HepG2 (cell line): ENCODE measurements around the gene TRIP6. TPM values are rescaled to one million over a fixed set of nuclear protein-coding genes. Genes with fewer than 3 reads are reported as not detected.
A peak's percentile ranks its signal among the peaks of the same experiment; 100 is the strongest.

Experiments used
- ARHGAP35 ChIP-seq: sonication (generic); formaldehyde crosslinking; IDR thresholded peaks from 2 replicates; pipeline ENCODE4 v1.9.0; 2022; ENCODE audit warnings: mild to moderate bottlenecking, inconsistent platforms, moderate library complexity, missing genetic modification reagents, borderline replicate concordance
- FOXC1 ChIP-seq: sonication (generic); formaldehyde crosslinking; IDR thresholded peaks from 2 replicates; pipeline ENCODE4 v1.8.0; 2022; ENCODE audit warnings: mild to moderate bottlenecking, missing genetic modification reagents, borderline replicate concordance
- GATAD1 ChIP-seq: IDR thresholded peaks from 2 replicates; pipeline ENCODE4 v1.6.1; 2016; ENCODE audit warnings: missing genetic modification reagents, missing compliant biosample characterization
- MYC ChIP-seq: sonication (generic); formaldehyde crosslinking; IDR thresholded peaks from 2 replicates; pipeline ENCODE4 v1.9.0; 2021; ENCODE audit warnings: missing genetic modification reagents, borderline replicate concordance
- NFYC ChIP-seq: IDR thresholded peaks from 2 replicates; pipeline ENCODE4 v1.6.1; 2016; ENCODE audit warnings: missing genetic modification reagents, missing compliant biosample characterization
- ZFP36L2 ChIP-seq: sonication (generic); formaldehyde crosslinking; IDR thresholded peaks from 2 replicates; pipeline ENCODE4 v1.4.0; 2020; ENCODE audit warnings: missing genetic modification reagents
- ZFX ChIP-seq: sonication (generic); formaldehyde crosslinking; IDR thresholded peaks from 2 replicates; pipeline ENCODE4 v1.4.0; 2020; ENCODE audit warnings: mild to moderate bottlenecking, low read depth, missing genetic modification reagents, moderate library complexity
- ZNF331 ChIP-seq: sonication (generic); formaldehyde crosslinking; IDR thresholded peaks from 2 replicates; pipeline ENCODE4 v1.4.0; 2020; ENCODE audit warnings: missing genetic modification reagents
- ZNF343 ChIP-seq: sonication (generic); formaldehyde crosslinking; IDR thresholded peaks from 2 replicates; pipeline ENCODE4 v1.4.0; 2020; ENCODE audit warnings: mild to moderate bottlenecking, missing genetic modification reagents
- ZSCAN20 ChIP-seq: sonication (generic); formaldehyde crosslinking; IDR thresholded peaks from 2 replicates; pipeline ENCODE4 v1.4.0; 2020; ENCODE audit warnings: missing genetic modification reagents, mild to moderate bottlenecking, borderline replicate concordance
- polyA plus RNA-seq, 8 experiments: library from polyadenylated mRNA; depleted of rRNA in 3 of 8; stranded (reverse) in 7 of 8; unstranded in 1 of 8; fragments of >200 nt; fragmentation: Illumina TruSeq in 4 of 8; extraction: Trizol in 4 of 8; gene quantifications; 2 replicates each; pipeline versions ENCODE4 v1.2.1 to v1.2.3, GENCODE V29; 2011 to 2016; ENCODE audit warnings: low read depth in 4 of 8, missing spikeins in 1 of 8, mixed read lengths in 1 of 8; ENCODE audit not compliant: insufficient read depth in 1 of 8
- total RNA-seq, 5 experiments: library from RNA; depleted of rRNA; stranded (reverse); fragments of >200 nt; fragmentation: Illumina TruSeq; extraction: Trizol; gene quantifications; 2 replicates each; pipeline ENCODE4 v1.2.3, GENCODE V29; 2016; ENCODE audit warnings: low read depth in 1 of 5
- TF ChIP-seq, protein P1 (sequence below): sonication (generic); formaldehyde crosslinking; IDR thresholded peaks from 2 replicates; pipeline ENCODE4 v1.4.0; 2020; ENCODE audit warnings: missing genetic modification reagents, borderline replicate concordance
- TF ChIP-seq, protein P2 (sequence below): sonication (generic); formaldehyde crosslinking; conservative IDR thresholded peaks from 2 replicates; pipeline ENCODE4 v1.8.0; 2022; ENCODE audit warnings: mild to moderate bottlenecking, moderate library complexity, missing genetic modification reagents
- TF ChIP-seq, protein P3 (sequence below): sonication (generic); formaldehyde crosslinking; IDR thresholded peaks from 2 replicates; pipeline ENCODE4 v1.8.0; 2022; ENCODE audit warnings: mild to moderate bottlenecking, missing genetic modification reagents
- TF ChIP-seq, protein P4 (sequence below): sonication (generic); formaldehyde crosslinking; IDR thresholded peaks from 2 replicates; pipeline ENCODE4 v1.4.0; 2020; ENCODE audit warnings: low read depth, missing genetic modification reagents
- TF ChIP-seq, protein P5 (sequence below), 2 experiments: sonication (generic) in 1 of 2; formaldehyde crosslinking in 1 of 2; IDR thresholded peaks; 2 replicates each; pipeline versions ENCODE4 v1.4.0 to v1.6.1; 2018 to 2020; ENCODE audit warnings: missing genetic modification reagents in 2 of 2, borderline replicate concordance in 1 of 2, low read depth in 1 of 2, mild to moderate bottlenecking in 1 of 2, missing biosample characterization in 1 of 2
- TF ChIP-seq, protein P6 (sequence below): sonication (generic); formaldehyde crosslinking; IDR thresholded peaks from 2 replicates; pipeline ENCODE4 v1.4.0; 2020; ENCODE audit warnings: missing genetic modification reagents

The TRIP6 gene
- total and polyA plus RNA-seq, 2 of the 13 experiments (the other 11 are each of a cell fraction or from before 2014, with no cell fraction given): 0.34 to 0.38 TPM

DNA sequence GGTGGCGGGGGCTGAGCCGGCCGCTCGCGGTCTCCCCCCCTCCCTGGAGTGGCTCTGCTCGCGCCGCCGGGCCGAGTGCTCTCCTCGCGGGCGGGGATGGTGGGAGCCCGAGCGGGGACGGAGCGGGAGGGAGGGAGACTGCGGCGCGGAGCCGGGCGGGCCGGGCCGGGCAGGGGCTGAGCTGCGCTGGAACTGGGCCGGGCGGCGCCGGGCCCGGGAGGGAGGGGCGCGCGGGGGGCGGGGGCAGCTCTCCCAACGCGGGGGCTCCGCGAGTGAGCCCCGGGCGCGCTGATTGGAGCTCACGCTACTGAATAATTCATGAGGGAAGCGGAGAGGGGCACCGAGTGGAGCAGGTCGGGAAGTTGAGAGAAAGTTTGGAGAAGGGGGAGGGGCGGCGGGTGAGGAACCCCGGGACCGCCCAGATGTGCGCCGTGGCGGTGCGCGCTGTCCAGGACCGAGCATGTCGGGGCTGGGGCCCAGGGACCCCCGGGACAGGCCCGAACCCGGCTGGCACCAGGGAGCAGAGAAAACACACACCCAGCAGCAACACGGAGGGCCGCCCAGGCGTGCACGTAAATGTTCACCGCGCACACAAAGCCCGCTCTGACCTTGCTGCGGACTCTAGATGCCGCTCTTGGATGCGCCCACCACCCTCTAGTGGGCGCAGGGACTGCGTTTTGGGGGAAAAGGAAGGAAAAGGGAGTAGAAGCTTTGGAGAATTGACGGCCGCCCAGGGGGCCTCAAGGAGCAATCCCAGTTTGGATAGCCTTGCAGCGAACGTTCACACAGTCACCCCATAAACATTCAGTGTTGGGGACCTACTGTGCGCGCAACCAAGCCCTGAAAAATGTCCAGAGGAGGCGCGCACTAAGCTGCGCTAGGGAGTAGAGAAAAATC lies 39.6 kb upstream of the TRIP6 start, which contains the start of gene EPHB4 (continued):
- TF ChIP-seq FOXC1 (CRISPR knock-in tag) (no peak), ZNF343 (CRISPR knock-in tag) (no peak), ZSCAN20 (CRISPR knock-in tag) (0 out of 2 replicates have a peak, but pooled peaks have one; percentile 31), ZFX (CRISPR knock-in tag) (peak; percentile 86), GATAD1 (CRISPR knock-in tag) (peak; percentile 48; the same call in 1 of the 2 replicates), ARHGAP35 (CRISPR knock-in tag) (peak; percentile 53; the same call in 1 of the 2 replicates), NFYC (CRISPR knock-in tag) (peak; percentile 58; the same call in 1 of the 2 replicates), ZNF331 (CRISPR knock-in tag) (peak; percentile 54; the same call in 1 of the 2 replicates), ZFP36L2 (CRISPR knock-in tag) (no peak), MYC (CRISPR knock-in tag) (peak; percentile 65; the same call in 1 of the 2 replicates)
- TF ChIP-seq, protein P1, sequence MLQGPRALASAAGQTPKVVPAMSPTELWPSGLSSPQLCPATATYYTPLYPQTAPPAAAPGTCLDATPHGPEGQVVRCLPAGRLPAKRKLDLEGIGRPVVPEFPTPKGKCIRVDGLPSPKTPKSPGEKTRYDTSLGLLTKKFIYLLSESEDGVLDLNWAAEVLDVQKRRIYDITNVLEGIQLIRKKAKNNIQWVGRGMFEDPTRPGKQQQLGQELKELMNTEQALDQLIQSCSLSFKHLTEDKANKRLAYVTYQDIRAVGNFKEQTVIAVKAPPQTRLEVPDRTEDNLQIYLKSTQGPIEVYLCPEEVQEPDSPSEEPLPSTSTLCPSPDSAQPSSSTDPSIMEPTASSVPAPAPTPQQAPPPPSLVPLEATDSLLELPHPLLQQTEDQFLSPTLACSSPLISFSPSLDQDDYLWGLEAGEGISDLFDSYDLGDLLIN: peak; percentile 50; the same call in 1 of the 2 replicates
- TF ChIP-seq, protein P2, sequence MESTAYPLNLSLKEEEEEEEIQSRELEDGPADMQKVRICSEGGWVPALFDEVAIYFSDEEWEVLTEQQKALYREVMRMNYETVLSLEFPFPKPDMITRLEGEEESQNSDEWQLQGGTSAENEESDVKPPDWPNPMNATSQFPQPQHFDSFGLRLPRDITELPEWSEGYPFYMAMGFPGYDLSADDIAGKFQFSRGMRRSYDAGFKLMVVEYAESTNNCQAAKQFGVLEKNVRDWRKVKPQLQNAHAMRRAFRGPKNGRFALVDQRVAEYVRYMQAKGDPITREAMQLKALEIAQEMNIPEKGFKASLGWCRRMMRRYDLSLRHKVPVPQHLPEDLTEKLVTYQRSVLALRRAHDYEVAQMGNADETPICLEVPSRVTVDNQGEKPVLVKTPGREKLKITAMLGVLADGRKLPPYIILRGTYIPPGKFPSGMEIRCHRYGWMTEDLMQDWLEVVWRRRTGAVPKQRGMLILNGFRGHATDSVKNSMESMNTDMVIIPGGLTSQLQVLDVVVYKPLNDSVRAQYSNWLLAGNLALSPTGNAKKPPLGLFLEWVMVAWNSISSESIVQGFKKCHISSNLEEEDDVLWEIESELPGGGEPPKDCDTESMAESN: peak; percentile 40; the same call in 1 of the 2 replicates
- TF ChIP-seq, protein P3, sequence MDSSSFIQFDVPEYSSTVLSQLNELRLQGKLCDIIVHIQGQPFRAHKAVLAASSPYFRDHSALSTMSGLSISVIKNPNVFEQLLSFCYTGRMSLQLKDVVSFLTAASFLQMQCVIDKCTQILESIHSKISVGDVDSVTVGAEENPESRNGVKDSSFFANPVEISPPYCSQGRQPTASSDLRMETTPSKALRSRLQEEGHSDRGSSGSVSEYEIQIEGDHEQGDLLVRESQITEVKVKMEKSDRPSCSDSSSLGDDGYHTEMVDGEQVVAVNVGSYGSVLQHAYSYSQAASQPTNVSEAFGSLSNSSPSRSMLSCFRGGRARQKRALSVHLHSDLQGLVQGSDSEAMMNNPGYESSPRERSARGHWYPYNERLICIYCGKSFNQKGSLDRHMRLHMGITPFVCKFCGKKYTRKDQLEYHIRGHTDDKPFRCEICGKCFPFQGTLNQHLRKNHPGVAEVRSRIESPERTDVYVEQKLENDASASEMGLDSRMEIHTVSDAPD (CRISPR knock-in tag): no peak
- TF ChIP-seq, protein P4, sequence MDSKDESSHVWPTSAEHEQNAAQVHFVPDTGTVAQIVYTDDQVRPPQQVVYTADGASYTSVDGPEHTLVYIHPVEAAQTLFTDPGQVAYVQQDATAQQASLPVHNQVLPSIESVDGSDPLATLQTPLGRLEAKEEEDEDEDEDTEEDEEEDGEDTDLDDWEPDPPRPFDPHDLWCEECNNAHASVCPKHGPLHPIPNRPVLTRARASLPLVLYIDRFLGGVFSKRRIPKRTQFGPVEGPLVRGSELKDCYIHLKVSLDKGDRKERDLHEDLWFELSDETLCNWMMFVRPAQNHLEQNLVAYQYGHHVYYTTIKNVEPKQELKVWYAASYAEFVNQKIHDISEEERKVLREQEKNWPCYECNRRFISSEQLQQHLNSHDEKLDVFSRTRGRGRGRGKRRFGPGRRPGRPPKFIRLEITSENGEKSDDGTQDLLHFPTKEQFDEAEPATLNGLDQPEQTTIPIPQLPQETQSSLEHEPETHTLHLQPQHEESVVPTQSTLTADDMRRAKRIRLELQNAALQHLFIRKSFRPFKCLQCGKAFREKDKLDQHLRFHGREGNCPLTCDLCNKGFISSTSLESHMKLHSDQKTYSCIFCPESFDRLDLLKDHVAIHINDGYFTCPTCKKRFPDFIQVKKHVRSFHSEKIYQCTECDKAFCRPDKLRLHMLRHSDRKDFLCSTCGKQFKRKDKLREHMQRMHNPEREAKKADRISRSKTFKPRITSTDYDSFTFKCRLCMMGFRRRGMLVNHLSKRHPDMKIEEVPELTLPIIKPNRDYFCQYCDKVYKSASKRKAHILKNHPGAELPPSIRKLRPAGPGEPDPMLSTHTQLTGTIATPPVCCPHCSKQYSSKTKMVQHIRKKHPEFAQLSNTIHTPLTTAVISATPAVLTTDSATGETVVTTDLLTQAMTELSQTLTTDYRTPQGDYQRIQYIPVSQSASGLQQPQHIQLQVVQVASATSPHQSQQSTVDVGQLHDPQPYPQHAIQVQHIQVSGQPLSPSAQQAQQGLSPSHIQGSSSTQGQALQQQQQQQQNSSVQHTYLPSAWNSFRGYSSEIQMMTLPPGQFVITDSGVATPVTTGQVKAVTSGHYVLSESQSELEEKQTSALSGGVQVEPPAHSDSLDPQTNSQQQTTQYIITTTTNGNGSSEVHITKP (CRISPR knock-in tag): no peak
- TF ChIP-seq, protein P5, sequence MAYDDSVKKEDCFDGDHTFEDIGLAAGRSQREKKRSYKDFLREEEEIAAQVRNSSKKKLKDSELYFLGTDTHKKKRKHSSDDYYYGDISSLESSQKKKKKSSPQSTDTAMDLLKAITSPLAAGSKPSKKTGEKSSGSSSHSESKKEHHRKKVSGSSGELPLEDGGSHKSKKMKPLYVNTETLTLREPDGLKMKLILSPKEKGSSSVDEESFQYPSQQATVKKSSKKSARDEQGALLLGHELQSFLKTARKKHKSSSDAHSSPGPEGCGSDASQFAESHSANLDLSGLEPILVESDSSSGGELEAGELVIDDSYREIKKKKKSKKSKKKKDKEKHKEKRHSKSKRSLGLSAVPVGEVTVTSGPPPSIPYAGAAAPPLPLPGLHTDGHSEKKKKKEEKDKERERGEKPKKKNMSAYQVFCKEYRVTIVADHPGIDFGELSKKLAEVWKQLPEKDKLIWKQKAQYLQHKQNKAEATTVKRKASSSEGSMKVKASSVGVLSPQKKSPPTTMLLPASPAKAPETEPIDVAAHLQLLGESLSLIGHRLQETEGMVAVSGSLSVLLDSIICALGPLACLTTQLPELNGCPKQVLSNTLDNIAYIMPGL (CRISPR knock-in tag; IDR thresholded peaks at IDR 0.05; ENCODE audit: borderline replicate concordance in 1 of 2, low read depth in 1 of 2): peak; percentile 87 to 88; a peak in 3 of 4 replicates
- TF ChIP-seq, protein P6, sequence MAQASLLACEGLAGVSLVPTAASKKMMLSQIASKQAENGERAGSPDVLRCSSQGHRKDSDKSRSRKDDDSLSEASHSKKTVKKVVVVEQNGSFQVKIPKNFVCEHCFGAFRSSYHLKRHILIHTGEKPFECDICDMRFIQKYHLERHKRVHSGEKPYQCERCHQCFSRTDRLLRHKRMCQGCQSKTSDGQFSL (CRISPR knock-in tag): 0 out of 2 replicates have a peak, but pooled peaks have one; percentile 27
